OCI-LY7 (cell line): ENCODE data around the gene LENG1. TPM values are rescaled to one million over a fixed set of nuclear protein-coding genes. Genes with fewer than 3 reads are reported as not detected.
"Not testable (repeated sequence)": the region's sequence is repeated elsewhere in the genome, so short reads cannot be mapped to it uniquely, and the experiment has no call there.

Experiments
- BruUV-seq: library from RNA; stranded (reverse); fragments of 400-500 nt; replicated peaks from 2 replicates; lab custom pipeline; 2021; lab: Mats Ljungman, UMichigan
- CTCF ChIA-PET: fragments of 300-600 bp; sonication (Branson Sonifier 250); formaldehyde crosslinking; loops from one replicate; lab custom pipeline; 2022; ENCODE audit warnings: antibody characterized with exemption; ENCODE audit not compliant: unreplicated experiment; lab: Charles Lee
- POLR2A ChIA-PET: fragments of 300-600 bp; sonication (Branson Sonifier 250); formaldehyde crosslinking; loops from one replicate; lab custom pipeline; 2022; ENCODE audit warnings: antibody characterized with exemption; lab: Charles Lee
- DNase-seq: peaks from one replicate; pipeline ENCODE4 v3.0.0-alpha.2; 2015; ENCODE audit warnings: low spot score
- H2AFZ ChIP-seq: fragments of 200-600 bp; sonication (generic), shearing (Covaris generic); 2 replicates; pipeline ENCODE4 v1.6.1; 2014; ENCODE audit warnings: mild to moderate bottlenecking, antibody characterized with exemption, low read length, moderate library complexity
- H3K27ac ChIP-seq: fragments of 200-600 bp; sonication (generic); 2 replicates; pipeline ENCODE4 v1.5.1; 2014; ENCODE audit warnings: mixed run types, low read depth, mild to moderate bottlenecking, moderate library complexity, low read length, inconsistent platforms; ENCODE audit not compliant: poor library complexity, severe bottlenecking
- H3K36me3 ChIP-seq: fragments of 200-600 bp; sonication (generic); 2 replicates; pipeline ENCODE4 v1.6.1; 2014; ENCODE audit warnings: mild to moderate bottlenecking, antibody characterized with exemption, low read length, moderate library complexity, mixed read lengths; ENCODE audit not compliant: insufficient read depth
- H3K4me1 ChIP-seq: fragments of 200-600 bp; sonication (generic); 2 replicates; pipeline ENCODE4 v1.5.1; 2014; ENCODE audit warnings: mild to moderate bottlenecking, low read length; ENCODE audit not compliant: insufficient read depth, poor library complexity, severe bottlenecking
- H3K4me2 ChIP-seq: fragments of 200-600 bp; sonication (generic); 2 replicates; pipeline ENCODE4 v1.6.1; 2014; ENCODE audit warnings: mild to moderate bottlenecking, low read length
- H3K4me3 ChIP-seq: fragments of 200-600 bp; sonication (generic); 2 replicates; pipeline ENCODE4 v1.5.1; 2014; ENCODE audit warnings: mild to moderate bottlenecking, low read depth, low read length; ENCODE audit not compliant: poor library complexity, severe bottlenecking
- H3K79me2 ChIP-seq: fragments of 200-600 bp; sonication (generic); 2 replicates; pipeline ENCODE4 v1.6.1; 2016; ENCODE audit warnings: low read depth, mild to moderate bottlenecking, low read length, moderate library complexity, mixed read lengths; ENCODE audit not compliant: insufficient read depth
- H3K9me2 ChIP-seq: fragments of 200-600 bp; sonication (generic); 2 replicates; pipeline ENCODE4 v1.6.1; 2016; ENCODE audit warnings: mild to moderate bottlenecking, low read length, mixed read lengths; ENCODE audit not compliant: insufficient read depth
- H3K9me3 ChIP-seq: fragments of 200-600 bp; sonication (generic); 2 replicates; pipeline ENCODE4 v1.6.1; 2014; ENCODE audit warnings: mild to moderate bottlenecking, mixed run types, low read length, mixed read lengths
- H4K20me1 ChIP-seq: fragments of 200-600 bp; sonication (generic); 2 replicates; pipeline ENCODE4 v1.6.1; 2014; ENCODE audit warnings: mild to moderate bottlenecking, antibody characterized with exemption, low read length, moderate library complexity, mixed read lengths; ENCODE audit not compliant: insufficient read depth
- CTCF ChIP-seq: fragments of 200-600 bp; sonication (generic); conservative IDR thresholded peaks from 2 replicates; pipeline ENCODE4 v1.5.1; 2014; ENCODE audit warnings: mild to moderate bottlenecking, antibody characterized with exemption, low read length, moderate library complexity, mixed read lengths
- EZH2phosphoT487 ChIP-seq: fragments of 200-600 bp; sonication (generic); IDR thresholded peaks from 2 replicates; pipeline ENCODE4 v1.6.1; 2018; ENCODE audit warnings: low read depth, borderline replicate concordance, mild to moderate bottlenecking, mixed run types, antibody characterized with exemption, low read length, moderate library complexity, mixed read lengths
- intact Hi-C: fragments of 100-400 bp; cut with micrococcal nuclease; formaldehyde crosslinking; loops from one replicate; pipeline ENCODE4 v1.10.0; 2022; ENCODE audit not compliant: unreplicated experiment
- total RNA-seq, 2 experiments: library from RNA; depleted of rRNA in 1 of 2; stranded (reverse); fragments of >200 nt in 1 of 2; shearing (Covaris generic) in 1 of 2; gene quantifications; 2 replicates each; pipeline ENCODE4 v1.2.3, GENCODE V29; 2014 to 2022

The LENG1 gene
- total RNA-seq, 2 experiments from 2014 or later, result 4.7 to 8.0 TPM

- Histone ChIP-seq H2AFZ (no peak overlapping the region), H3K4me3 (no peak overlapping the region), H3K4me1 (peaks cover 47% of the 10 kb centered on the region), H3K79me2 (peaks cover 35% of the 10 kb centered on the region), H3K9me2 (no peaks in the 10 kb centered on the region), H3K9me3 (no peaks in the 10 kb centered on the region), H4K20me1 (peaks cover 38% of the 10 kb centered on the region), H3K27ac (peak overlapping the region; percentile 19), H3K36me3 (peaks cover 88% of the 10 kb centered on the region), H3K4me2 (peak overlapping the region; percentile 1; the same call in 1 of the 2 replicates)
- intact Hi-C loops, result no loop called here
- BruUV-seq, result no TSS peak
- ChIA-PET CTCF (no interaction called here), POLR2A (interaction anchor here (1.4 kb wide), 1 partner anchor 9 kb away, joined by 3 read pairs; no protein-coding TSS in a partner anchor)
- TF ChIP-seq CTCF (no peak), EZH2phosphoT487 (no peak)
- DNase-seq, result no peak
These were observed 48.7 kb upstream of the LENG1 start for GRCh38 chr19:54207983-54208783.

- no peaks in the 10 kb centered on the region for H3K9me2 ChIP-seq
- H2AFZ ChIP-seq, result no peak overlapping the region
- H3K36me3 ChIP-seq, result peaks cover 88% of the 10 kb centered on the region
- TF ChIP-seq CTCF (no peak), EZH2phosphoT487 (no peak)
- peaks cover 53% of the 10 kb centered on the region for H3K4me1 ChIP-seq
- peak overlapping the region; percentile 1; the same call in 1 of the 2 replicates for H3K4me2 ChIP-seq
- no peak for DNase-seq
- POLR2A ChIA-PET, result interaction anchor here (1.4 kb wide), 1 partner anchor 9 kb away, joined by 3 read pairs; no protein-coding TSS in a partner anchor
- CTCF ChIA-PET, result no interaction called here
- intact Hi-C loops, result no loop called here
- no TSS peak for BruUV-seq
- peaks cover 44% of the 10 kb centered on the region for H4K20me1 ChIP-seq
- H3K9me3 ChIP-seq, result no peaks in the 10 kb centered on the region
- no peak overlapping the region for H3K4me3 ChIP-seq
- peak overlapping the region; percentile 19 for H3K27ac ChIP-seq
- peaks cover 40% of the 10 kb centered on the region for H3K79me2 ChIP-seq
These were observed 48.1 kb upstream of the LENG1 start for GRCh38 chr19:54207676-54207982.

GRCh38 chr19:54207193-54207592 lies 47.7 kb upstream of the LENG1 start:
- H3K79me2 ChIP-seq, result peaks cover 45% of the 10 kb centered on the region
- H3K9me3 ChIP-seq, DNase-seq, H3K4me2 ChIP-seq, H3K9me2 ChIP-seq, H3K27ac ChIP-seq, POLR2A ChIA-PET, BruUV-seq, intact Hi-C loops, CTCF ChIA-PET, H3K4me3 ChIP-seq, H2AFZ ChIP-seq: not testable (repeated sequence)
- peaks cover 89% of the 10 kb centered on the region for H3K36me3 ChIP-seq
- H4K20me1 ChIP-seq, result peaks cover 48% of the 10 kb centered on the region
- peaks cover 57% of the 10 kb centered on the region for H3K4me1 ChIP-seq
